ENCODE measurements around the gene PWWP2B. TPM values are rescaled to one million over a fixed set of nuclear protein-coding genes. Genes with fewer than 3 reads are reported as not detected.

PWWP2B gene
- total and polyA plus RNA-seq, 2 experiments from 2014 or later = 11.8 to 35.7 TPM

DNA sequence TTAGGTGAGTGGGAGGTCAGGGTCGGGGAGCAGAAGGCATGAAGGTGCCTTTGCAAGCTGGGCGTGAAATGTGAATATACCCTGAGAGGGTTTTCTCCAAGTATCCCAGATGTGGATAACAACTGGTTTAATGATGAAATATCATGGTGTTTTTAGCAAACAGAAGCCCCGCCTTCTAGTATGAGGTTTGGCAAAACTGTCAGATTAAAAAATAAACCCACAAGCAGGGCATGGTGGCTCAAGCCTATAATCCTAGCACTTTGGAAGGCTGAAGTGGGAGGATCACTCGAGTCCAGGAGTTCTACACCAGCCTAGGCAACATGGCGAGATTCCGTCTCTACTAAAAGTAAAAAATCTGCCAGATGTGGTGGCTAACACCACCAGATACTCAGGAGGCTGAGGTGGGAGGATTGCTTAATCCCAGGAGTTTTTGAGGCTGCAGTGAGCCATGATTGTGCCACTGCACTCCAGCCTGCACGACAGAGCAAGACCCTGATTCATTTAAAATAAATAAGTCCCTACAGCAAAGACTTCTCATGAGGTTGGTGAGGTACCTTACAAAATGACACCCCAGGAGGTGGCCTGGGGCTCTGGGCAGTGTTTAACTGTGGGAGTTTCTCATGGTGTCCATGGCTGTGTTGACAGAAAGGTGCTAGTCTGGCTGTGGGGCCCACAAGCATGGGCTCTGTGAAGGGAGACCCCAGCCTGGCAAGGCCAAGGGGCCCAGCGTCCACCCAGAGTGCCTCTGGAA is 6.7 kb upstream of the PWWP2B start:
- Histone ChIP-seq H3K27me3 (no peaks in the 10 kb centered on the region), H3K9me3 (ENCODE audit: low read depth) (no peaks in the 10 kb centered on the region), H3K36me3 (no peaks in the 10 kb centered on the region), H3K27ac (peak overlapping the region; percentile 73), H3K4me1 (ENCODE audit: low read depth) (peaks cover 25% of the 10 kb centered on the region), H3K4me3 (no peak overlapping the region)
- peak in 1 of 2 donors; percentile 34 for DNase-seq (ENCODE audit: low read depth in 1 of 2, low spot score in 1 of 2)
- TF ChIP-seq, protein P1, sequence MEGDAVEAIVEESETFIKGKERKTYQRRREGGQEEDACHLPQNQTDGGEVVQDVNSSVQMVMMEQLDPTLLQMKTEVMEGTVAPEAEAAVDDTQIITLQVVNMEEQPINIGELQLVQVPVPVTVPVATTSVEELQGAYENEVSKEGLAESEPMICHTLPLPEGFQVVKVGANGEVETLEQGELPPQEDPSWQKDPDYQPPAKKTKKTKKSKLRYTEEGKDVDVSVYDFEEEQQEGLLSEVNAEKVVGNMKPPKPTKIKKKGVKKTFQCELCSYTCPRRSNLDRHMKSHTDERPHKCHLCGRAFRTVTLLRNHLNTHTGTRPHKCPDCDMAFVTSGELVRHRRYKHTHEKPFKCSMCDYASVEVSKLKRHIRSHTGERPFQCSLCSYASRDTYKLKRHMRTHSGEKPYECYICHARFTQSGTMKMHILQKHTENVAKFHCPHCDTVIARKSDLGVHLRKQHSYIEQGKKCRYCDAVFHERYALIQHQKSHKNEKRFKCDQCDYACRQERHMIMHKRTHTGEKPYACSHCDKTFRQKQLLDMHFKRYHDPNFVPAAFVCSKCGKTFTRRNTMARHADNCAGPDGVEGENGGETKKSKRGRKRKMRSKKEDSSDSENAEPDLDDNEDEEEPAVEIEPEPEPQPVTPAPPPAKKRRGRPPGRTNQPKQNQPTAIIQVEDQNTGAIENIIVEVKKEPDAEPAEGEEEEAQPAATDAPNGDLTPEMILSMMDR (IDR thresholded peaks at IDR 0.05; ENCODE audit: low read depth, low read length) = no peak

DNA sequence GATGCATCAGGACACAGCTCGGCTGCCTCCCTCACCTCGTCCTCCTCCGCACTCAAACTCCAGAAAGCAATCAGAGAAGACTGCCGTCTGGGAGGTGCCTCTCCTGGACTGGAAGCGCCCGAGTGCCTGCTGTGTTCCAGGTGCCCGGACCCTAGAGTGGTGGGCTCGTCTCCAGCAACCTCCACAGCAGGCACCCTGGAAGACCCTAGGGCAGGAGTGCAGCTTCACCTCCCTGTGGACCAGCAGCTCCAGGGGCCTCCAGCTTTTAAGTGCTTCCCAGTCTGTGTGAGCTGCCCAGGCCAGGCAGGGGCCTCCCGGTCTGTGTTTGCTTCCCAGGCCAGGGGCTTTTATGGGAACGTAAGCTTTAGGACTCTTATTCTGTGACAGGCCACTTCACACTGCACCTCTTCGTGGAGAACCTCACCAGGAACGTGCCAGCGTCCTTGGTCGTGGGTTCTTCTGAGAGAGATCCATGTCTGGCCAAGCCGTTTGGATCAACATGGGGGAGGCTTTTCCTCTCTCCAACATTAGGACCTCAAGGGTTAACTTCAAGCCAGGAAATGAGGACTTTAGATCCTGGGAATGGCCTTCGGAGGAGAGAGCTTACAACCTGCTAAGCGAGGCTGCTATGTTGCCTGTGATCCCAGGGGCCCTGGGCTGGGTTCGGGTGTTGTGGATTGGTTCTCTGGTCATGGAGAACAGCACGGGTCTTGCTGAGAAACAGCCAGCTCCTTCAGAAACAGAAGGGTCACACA is 5.9 kb upstream of the PWWP2B start:
- TF ChIP-seq, protein P1 (IDR thresholded peaks at IDR 0.05; ENCODE audit: low read depth, low read length) = no peak
- peaks cover 30% of the 10 kb centered on the region for H3K4me1 ChIP-seq (ENCODE audit: low read depth)
- no peaks in the 10 kb centered on the region for H3K36me3 ChIP-seq
- no peaks in the 10 kb centered on the region for H3K27me3 ChIP-seq
- DNase-seq (ENCODE audit: low read depth in 1 of 2, low spot score in 1 of 2) = peak in 1 of 2 donors; percentile 51
- peak overlapping the region; percentile 73 for H3K27ac ChIP-seq
- H3K4me3 ChIP-seq = no peak overlapping the region
- H3K9me3 ChIP-seq (ENCODE audit: low read depth) = no peaks in the 10 kb centered on the region

DNA sequence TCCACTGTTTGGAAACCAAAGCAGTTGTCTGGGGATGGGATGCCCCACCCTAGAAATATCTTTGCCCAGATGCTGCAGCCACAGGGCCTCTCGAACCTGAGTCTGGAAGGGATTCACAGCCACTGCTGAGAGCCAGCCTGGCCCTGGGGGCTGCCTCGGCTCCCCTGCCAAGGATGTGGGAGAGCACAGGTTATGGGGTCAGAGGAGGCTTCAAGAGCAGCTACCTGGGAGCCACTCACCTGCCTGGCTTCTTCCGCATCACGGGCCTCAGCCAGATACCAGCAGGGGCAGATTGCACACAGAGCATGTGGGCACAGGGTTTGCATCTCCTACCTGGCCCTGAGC is 5.4 kb upstream of the PWWP2B start:
- Histone ChIP-seq H3K27ac (peak overlapping the region; percentile 73), H3K4me1 (ENCODE audit: low read depth) (peaks cover 30% of the 10 kb centered on the region), H3K36me3 (no peaks in the 10 kb centered on the region), H3K9me3 (ENCODE audit: low read depth) (no peaks in the 10 kb centered on the region), H3K27me3 (no peaks in the 10 kb centered on the region), H3K4me3 (no peak overlapping the region)
- TF ChIP-seq, protein P1 (IDR thresholded peaks at IDR 0.05; ENCODE audit: low read depth, low read length) = no peak
- no peak for DNase-seq (ENCODE audit: low read depth in 1 of 2, low spot score in 1 of 2)

DNA sequence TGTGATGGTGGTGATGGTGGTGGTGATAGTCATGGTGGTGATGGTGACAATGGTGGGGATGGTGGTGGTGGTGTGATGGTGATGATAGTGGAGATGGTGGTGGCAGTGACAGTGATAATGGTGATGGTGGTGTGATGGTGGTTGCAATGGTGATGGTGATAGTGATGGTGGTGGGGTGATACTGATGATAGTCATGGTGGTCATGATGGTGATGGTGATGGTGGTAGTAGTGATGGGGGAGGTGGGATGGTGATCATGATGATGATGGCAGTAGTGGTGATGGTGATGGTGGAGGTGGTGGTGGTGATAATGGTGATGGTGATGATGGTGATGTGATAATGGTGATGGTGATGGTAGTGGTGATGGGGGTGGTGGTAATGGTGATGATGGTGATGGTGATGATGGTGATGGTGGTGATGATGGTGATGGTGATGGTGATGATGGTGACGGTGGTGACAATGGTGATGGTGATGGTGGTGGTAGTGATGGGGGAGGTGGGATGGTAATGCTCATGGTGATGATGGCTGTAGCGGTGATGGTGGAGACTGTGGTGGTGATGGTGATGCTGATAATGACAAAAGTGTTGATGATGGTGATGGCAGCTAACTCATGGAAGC is 4.7 kb upstream of the PWWP2B start:
- H3K4me3 ChIP-seq = no peak overlapping the region
- no peak for DNase-seq (ENCODE audit: low read depth in 1 of 2, low spot score in 1 of 2)
- H3K4me1 ChIP-seq (ENCODE audit: low read depth) = peaks cover 30% of the 10 kb centered on the region
- TF ChIP-seq, protein P1 (IDR thresholded peaks at IDR 0.05; ENCODE audit: low read depth, low read length) = no peak
- no peaks in the 10 kb centered on the region for H3K9me3 ChIP-seq (ENCODE audit: low read depth)
- H3K27ac ChIP-seq = no peak overlapping the region
- H3K27me3 ChIP-seq = no peaks in the 10 kb centered on the region
- H3K36me3 ChIP-seq = no peaks in the 10 kb centered on the region

GRCh38 chr10:132392811-132393694 is 3.9 kb upstream of the PWWP2B start:
- Histone ChIP-seq H3K4me3 (no peak overlapping the region), H3K36me3 (no peaks in the 10 kb centered on the region), H3K9me3 (ENCODE audit: low read depth) (no peaks in the 10 kb centered on the region), H3K27ac (no peak overlapping the region), H3K4me1 (ENCODE audit: low read depth) (peaks cover 31% of the 10 kb centered on the region), H3K27me3 (no peaks in the 10 kb centered on the region)
- TF ChIP-seq, protein P1 (IDR thresholded peaks at IDR 0.05; ENCODE audit: low read depth, low read length) = no peak
- DNase-seq (ENCODE audit: low read depth in 1 of 2, low spot score in 1 of 2) = no peak
